Femur (tissue), 1 donor: ENCODE measurements around the gene ARHGAP29.
"Not testable (repeated sequence)": the region's sequence is repeated elsewhere in the genome, so short reads cannot be mapped to it uniquely, and the experiment has no call there.

Experiments
- DNase-seq: peaks from one replicate; pipeline ENCODE4 v3.0.0-alpha.2; 2017

The ARHGAP29 gene

GRCh38 chr1:94231746-94232145 lies 5.6 kb downstream of the ARHGAP29 start:
- DNase-seq = no peak

DNA sequence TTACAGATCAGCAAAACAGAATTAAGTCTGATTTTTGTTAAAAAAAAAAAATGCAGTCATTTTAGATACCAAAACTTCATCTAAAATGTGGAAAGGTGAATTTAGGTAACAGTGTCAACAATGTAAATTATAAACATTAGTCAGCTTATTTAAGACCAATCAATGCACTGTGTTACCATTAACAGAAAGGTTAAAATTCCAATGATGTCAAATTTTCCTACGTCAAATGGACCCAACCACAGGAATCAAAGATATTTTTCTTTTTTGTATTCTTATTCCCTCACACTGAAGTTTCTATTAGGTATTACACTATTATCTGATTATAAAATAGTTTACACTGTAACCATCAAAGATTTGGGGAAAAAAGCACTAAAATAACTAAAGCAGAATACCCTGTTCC lies 6.5 kb downstream of the ARHGAP29 start:
- no peak for DNase-seq

- DNase-seq = no peak
Measured at GRCh38 chr1:94228640-94229375, 8.6 kb downstream of the ARHGAP29 start.

- no peak for DNase-seq
Measured at GRCh38 chr1:94227624-94228023, 9.8 kb downstream of the ARHGAP29 start.

GRCh38 chr1:94225845-94226244 lies 11.5 kb downstream of the ARHGAP29 start:
- no peak for DNase-seq

GRCh38 chr1:94218332-94218731 lies 19.1 kb downstream of the ARHGAP29 start:
- no peak for DNase-seq

GRCh38 chr1:94215955-94216354 lies 21.4 kb downstream of the ARHGAP29 start:
- no peak for DNase-seq

DNA sequence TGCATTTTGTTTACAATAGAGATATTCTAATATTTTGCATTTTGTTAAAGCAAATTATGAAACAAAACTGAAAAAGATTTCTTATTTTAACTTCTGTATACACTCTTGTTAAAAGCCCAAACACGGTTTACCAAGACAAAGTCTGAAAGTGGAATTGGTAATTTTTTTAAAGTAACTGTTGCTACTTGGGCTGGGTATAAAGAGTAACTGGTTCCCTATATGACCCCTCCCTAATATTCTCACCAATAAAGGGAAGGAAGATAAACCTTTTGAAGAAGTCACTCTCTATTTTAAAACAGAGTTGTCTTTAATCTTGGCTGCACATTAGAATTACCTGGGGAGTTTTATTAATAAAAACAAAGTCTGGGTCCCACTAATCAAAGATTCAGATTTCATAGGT lies 27.4 kb downstream of the ARHGAP29 start:
- no peak for DNase-seq

GRCh38 chr1:94209425-94209824 lies 28.0 kb downstream of the ARHGAP29 start:
- no peak for DNase-seq

DNA sequence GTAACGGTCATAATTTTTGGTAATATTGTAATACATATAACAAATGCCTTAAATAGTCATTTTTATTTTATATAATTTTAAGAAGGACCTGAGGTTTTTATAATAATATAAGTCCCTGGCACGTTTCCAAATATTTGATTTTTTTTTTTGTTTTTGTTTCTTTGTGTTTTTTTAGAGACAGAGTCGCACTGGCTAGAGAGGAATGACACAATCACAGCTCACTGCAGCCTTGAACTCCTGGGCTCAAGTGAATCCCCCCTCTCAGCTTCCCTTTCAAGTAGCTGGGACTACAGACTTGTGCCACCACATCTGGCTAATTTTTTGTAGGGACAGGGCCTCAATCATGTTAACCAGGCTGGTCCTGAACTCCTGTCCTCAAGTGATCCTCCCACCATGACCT lies 29.7 kb downstream of the ARHGAP29 start:
- no peak for DNase-seq

GRCh38 chr1:94205639-94206038 lies 31.7 kb downstream of the ARHGAP29 start:
- no peak for DNase-seq

DNA sequence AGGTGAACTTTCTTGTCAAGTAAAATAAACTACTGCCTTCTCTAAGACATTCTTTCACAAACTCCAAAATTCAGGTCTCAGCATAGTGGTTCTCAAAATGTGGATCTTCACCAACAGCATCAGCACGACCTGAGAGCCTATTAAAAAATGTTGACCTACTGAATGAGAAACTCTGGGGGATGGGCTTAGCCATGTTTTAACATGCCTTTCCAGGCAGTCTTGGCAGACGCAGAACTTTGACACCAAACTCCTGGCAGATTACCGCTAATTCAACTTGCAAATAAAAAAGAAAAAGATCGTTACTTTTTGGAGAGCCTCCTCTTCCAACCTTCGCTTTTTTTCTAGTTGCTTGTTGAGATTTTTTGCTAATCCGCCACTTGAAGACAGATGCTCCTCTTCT lies 35.1 kb downstream of the ARHGAP29 start:
- DNase-seq = no peak

DNA sequence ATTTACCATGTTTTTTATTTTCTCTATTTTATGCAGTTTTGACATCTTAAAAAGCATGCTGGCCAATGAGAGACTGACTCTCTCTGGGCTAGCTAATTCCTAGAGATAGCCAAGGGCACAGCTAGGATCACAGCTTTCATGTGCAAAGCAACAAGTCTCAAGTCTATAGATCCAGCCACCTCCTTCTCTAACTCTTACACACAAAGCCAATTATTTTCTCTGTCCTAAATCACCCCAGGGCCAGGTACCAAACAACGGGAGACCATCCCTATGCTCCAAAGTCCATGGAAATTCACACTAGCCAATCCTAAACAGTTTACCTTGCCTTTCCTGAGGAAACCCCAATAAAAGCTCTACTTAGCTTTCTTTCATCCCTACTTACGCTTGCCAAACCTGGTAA lies 38.0 kb downstream of the ARHGAP29 start:
- DNase-seq = no peak

- no peak for DNase-seq
Measured at GRCh38 chr1:94194079-94194865, 43.1 kb downstream of the ARHGAP29 start.

GRCh38 chr1:94193128-94193527 lies 44.3 kb downstream of the ARHGAP29 start:
- DNase-seq = no peak

GRCh38 chr1:94191216-94191615 lies 46.2 kb downstream of the ARHGAP29 start:
- DNase-seq = no peak

DNA sequence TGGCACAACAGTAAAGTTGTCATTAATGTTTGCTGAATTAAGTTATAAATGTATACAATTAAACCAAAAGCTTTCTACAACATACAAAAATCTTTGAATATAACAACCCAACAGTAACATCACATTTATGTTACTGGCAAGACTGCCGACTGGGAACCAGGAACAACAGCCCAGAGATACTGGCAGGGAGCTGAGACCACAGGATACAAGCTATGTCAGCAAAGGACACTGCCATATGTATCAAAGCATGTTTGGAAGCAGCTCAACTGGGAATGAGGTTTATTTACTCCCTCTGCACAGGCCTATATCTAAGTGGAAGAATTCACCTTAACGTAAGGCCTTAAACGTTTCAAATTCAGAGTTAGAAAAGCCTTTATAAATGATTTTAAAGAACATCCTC lies 50.4 kb downstream of the ARHGAP29 start:
- DNase-seq = no peak

DNA sequence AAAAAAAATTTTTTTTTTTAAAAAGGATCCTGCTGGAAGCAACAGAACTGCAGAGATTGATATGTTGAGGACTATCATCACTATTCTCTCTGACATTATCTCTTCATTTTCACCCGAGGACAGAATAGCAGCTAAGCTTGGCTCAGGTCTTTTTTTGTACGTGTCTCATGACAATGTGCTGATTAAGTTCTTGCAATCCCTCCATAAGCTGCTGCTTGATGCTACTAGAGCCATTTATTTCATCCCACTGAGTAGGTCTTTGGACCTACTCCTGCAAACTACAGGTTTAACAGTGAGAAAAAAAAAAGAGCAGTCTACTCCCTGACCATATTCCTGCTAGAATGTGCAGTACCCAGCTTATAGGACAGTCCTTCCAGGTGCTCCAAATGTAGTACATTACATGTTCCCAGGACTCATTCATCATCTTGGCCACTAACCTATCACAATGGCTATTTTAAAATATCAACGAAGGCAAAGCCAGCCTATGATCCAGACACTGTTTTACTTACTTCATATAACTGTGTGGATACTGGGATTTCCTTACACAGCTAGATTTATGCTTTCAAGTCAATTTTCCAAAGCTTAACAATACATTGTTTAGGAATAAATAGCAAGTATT lies 54.1 kb downstream of the ARHGAP29 start:
- DNase-seq = no peak

DNA sequence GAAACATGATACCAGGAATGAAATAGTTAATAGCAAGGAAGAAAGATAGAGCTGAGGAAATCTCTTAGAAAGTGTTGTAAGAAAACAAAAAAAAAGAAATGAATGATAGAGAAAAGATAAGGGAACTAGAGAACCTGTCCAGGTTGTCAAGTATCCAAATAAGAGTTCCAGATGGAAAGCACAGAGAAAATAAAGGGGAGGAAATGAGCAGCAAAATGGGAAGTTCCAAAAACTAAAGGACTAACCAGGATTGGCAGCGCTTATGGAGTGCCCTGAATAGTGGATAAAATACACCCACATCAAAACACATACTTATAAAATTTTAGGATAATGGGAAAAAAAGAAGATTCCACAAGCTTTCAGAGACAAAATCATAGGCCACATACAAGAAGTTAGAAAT lies 55.2 kb downstream of the ARHGAP29 start:
- no peak for DNase-seq

DNA sequence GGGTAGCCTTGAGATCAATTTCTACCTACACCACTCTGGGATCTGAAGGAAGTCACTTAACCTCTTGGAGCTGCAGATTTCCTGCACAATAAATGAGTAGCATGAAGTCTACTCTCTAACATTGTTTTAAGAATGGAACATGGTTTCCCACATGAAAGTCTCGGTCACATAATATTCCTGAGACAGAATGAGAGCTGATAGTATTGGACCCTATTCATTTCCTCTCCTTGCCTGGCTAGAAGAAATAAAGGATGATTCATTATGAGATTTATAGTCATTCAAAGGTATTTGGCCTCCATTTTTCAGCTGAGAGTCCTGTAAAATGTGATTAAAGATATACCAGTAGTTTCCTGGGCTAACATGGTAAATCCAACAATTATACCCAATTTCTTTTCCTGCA lies 56.7 kb downstream of the ARHGAP29 start:
- DNase-seq = no peak

- no peak for DNase-seq
Measured at GRCh38 chr1:94178901-94179300, 58.5 kb downstream of the ARHGAP29 start.

GRCh38 chr1:94169126-94169525 lies 68.3 kb downstream of the ARHGAP29 start:
- no peak for DNase-seq

- DNase-seq = no peak
Measured at GRCh38 chr1:94165843-94166242, 71.5 kb downstream of the ARHGAP29 start.

GRCh38 chr1:94164885-94165284 lies 72.5 kb downstream of the ARHGAP29 start:
- not testable (repeated sequence) for DNase-seq
